SHP77 (cell line): ENCODE results near the gene PM20D1.
"Not testable (repeated sequence)": the region's sequence is repeated elsewhere in the genome, so short reads cannot be mapped to it uniquely, and the experiment has no call there.

ENCODE experiments used
- DNase-seq, 2 experiments: peaks; one replicate each; lab custom pipeline; 2025; lab: John Stamatoyannopoulos, UW

The PM20D1 gene

GRCh38 chr1:205849619-205850355, at the start of gene PM20D1:
Gene PM20D1, minus strand, starts transcription at chr1:205850132. Its CDS starts 60 bp downstream, at chr1:205850072.
- peak; percentile 30 to 52 for DNase-seq

- no peak for DNase-seq
These were observed 46.4 kb upstream of the PM20D1 start for GRCh38 chr1:205896351-205896750.

- not testable (repeated sequence) for DNase-seq
These were observed 44.2 kb upstream of the PM20D1 start for GRCh38 chr1:205894119-205894518.

GRCh38 chr1:205892175-205892574, 42.2 kb upstream of the PM20D1 start:
- DNase-seq, result not testable (repeated sequence)

GRCh38 chr1:205891481-205891880, 41.5 kb upstream of the PM20D1 start:
- DNase-seq, result not testable (repeated sequence)

- not testable (repeated sequence) for DNase-seq
These were observed 40.7 kb upstream of the PM20D1 start for GRCh38 chr1:205890631-205891030.

GRCh38 chr1:205889706-205890105, 39.8 kb upstream of the PM20D1 start:
- not testable (repeated sequence) for DNase-seq

- not testable (repeated sequence) for DNase-seq
These were observed 39.1 kb upstream of the PM20D1 start for GRCh38 chr1:205889006-205889405.

- DNase-seq, result no peak
These were observed 33.9 kb upstream of the PM20D1 start for GRCh38 chr1:205883792-205884191.

GRCh38 chr1:205880923-205881322, 31.0 kb upstream of the PM20D1 start:
- DNase-seq, result no peak

GRCh38 chr1:205879974-205880373, 30.0 kb upstream of the PM20D1 start:
- DNase-seq, result no peak

- DNase-seq, result no peak
These were observed 28.1 kb upstream of the PM20D1 start for GRCh38 chr1:205878026-205878425.

GRCh38 chr1:205873148-205873547, 23.2 kb upstream of the PM20D1 start:
- DNase-seq, result not testable (repeated sequence)

- DNase-seq, result no peak
These were observed 20.3 kb upstream of the PM20D1 start for GRCh38 chr1:205870236-205870635.

GRCh38 chr1:205861540-205861939, 11.6 kb upstream of the PM20D1 start:
- DNase-seq, result no peak

- DNase-seq, result no peak
These were observed 8.4 kb upstream of the PM20D1 start for GRCh38 chr1:205858141-205858961.

- DNase-seq, result not testable (repeated sequence)
These were observed 7.6 kb upstream of the PM20D1 start for GRCh38 chr1:205857501-205857900.

- no peak for DNase-seq
These were observed 6.5 kb upstream of the PM20D1 start for GRCh38 chr1:205856433-205856832.

- DNase-seq, result no peak
These were observed 3.0 kb upstream of the PM20D1 start for GRCh38 chr1:205852969-205853368.

GRCh38 chr1:205851993-205852392, 2.1 kb upstream of the PM20D1 start:
- no peak for DNase-seq

- no peak for DNase-seq
These were observed 6.7 kb downstream of the PM20D1 start for GRCh38 chr1:205843036-205843859.

- no peak for DNase-seq
These were observed 7.7 kb downstream of the PM20D1 start for GRCh38 chr1:205842229-205842628.
